H1 (cell line): Measurements from ENCODE around the gene STEAP3. TPM values are rescaled to one million over a fixed set of nuclear protein-coding genes. Genes with fewer than 3 reads are reported as not detected.

Experiments
- CTCF ChIA-PET: fragments of 300-600 bp; sonication (Branson Sonifier 250); formaldehyde crosslinking; loops from one replicate; lab custom pipeline; 2021; ENCODE audit not compliant: partially characterized antibody; lab: Charles Lee
- POLR2A ChIA-PET: fragments of 300-600 bp; sonication (Branson Sonifier 250); formaldehyde crosslinking; loops from one replicate; lab custom pipeline; 2021; ENCODE audit warnings: inconsistent platforms; ENCODE audit not compliant: partially characterized antibody; lab: Charles Lee
- DNase-seq, 2 experiments: peaks; one replicate each; pipeline versions ENCODE4 v3.0.0 to v3.0.0-alpha.2; 2010 to 2022; ENCODE audit warnings: low spot score in 2 of 2, low read depth in 1 of 2, mixed read lengths in 1 of 2
- FAIRE-seq: peaks from 2 replicates; lab custom pipeline; 2011; peaks lifted over from hg19 to GRCh38; lab: Jason Lieb, UNC
- H2AFZ ChIP-seq: 2 replicates; pipeline ENCODE4 v1.8.1; 2012; ENCODE audit warnings: low read length, inconsistent platforms
- H2AK5ac ChIP-seq: 2 replicates; pipeline ENCODE4 v1.6.1; 2013; ENCODE audit warnings: low read depth, low read length
- H2BK120ac ChIP-seq: replicated peaks from 2 replicates; pipeline ENCODE3; 2013; ENCODE audit warnings: low read depth, low read length, inconsistent platforms
- H2BK12ac ChIP-seq: 2 replicates; pipeline ENCODE4 v1.6.1; 2013; ENCODE audit warnings: low read depth, low read length
- H2BK15ac ChIP-seq: 2 replicates; pipeline ENCODE4 v1.6.1; 2013; ENCODE audit warnings: low read length
- H2BK20ac ChIP-seq: 2 replicates; pipeline ENCODE4 v1.6.1; 2013; ENCODE audit warnings: low read length
- H2BK5ac ChIP-seq: 2 replicates; pipeline ENCODE4 v1.6.1; 2013; ENCODE audit warnings: low read depth, low read length
- H3K14ac ChIP-seq: 2 replicates; pipeline ENCODE4 v1.6.1; 2013; ENCODE audit warnings: inconsistent platforms; ENCODE audit not compliant: insufficient read length
- H3K18ac ChIP-seq: 2 replicates; pipeline ENCODE4 v1.6.1; 2013; ENCODE audit warnings: low read length; ENCODE audit errors: extremely low read depth
- H3K23ac ChIP-seq: 2 replicates; pipeline ENCODE4 v1.6.1; 2013; ENCODE audit warnings: inconsistent platforms; ENCODE audit not compliant: insufficient read length
- H3K23me2 ChIP-seq: 2 replicates; pipeline ENCODE4 v1.6.1; 2013; ENCODE audit warnings: low read depth, low read length
- H3K27ac ChIP-seq: 2 replicates; pipeline ENCODE4 v1.6.1; 2011; ENCODE audit warnings: low read depth, low read length, inconsistent platforms
- H3K27me3 ChIP-seq, 4 experiments: replicated peaks in 1 of 4; 1 replicate in 1 of 4; 2 replicates in 3 of 4; pipeline versions ENCODE4 v1.6.1 to v1.8.1; 2011 to 2013; ENCODE audit warnings: low read length in 3 of 4, mild to moderate bottlenecking in 3 of 4, inconsistent platforms in 2 of 4, mixed read lengths in 2 of 4, moderate library complexity in 1 of 4; ENCODE audit not compliant: control insufficient read depth in 3 of 4, insufficient read depth in 3 of 4; ENCODE audit errors: extremely low read depth in 1 of 4
- H3K36me3 ChIP-seq, 4 experiments: 2 replicates each; pipeline versions ENCODE4 v1.6.1 to v1.8.1; 2011 to 2013; ENCODE audit warnings: mild to moderate bottlenecking in 4 of 4, low read length in 3 of 4, moderate library complexity in 2 of 4, control low read depth in 1 of 4, inconsistent platforms in 1 of 4; ENCODE audit not compliant: insufficient read depth in 4 of 4, control insufficient read depth in 2 of 4
- H3K4ac ChIP-seq: replicated peaks from 2 replicates; pipeline ENCODE3; 2013; ENCODE audit warnings: low read length, low read depth, mixed read lengths, inconsistent platforms; ENCODE audit not compliant: insufficient read length
- H3K4me1 ChIP-seq, 4 experiments: replicated peaks in 1 of 4; 1 replicate in 1 of 4; 2 replicates in 3 of 4; pipeline versions ENCODE4 v1.6.1 to v1.8.1; 2011 to 2013; ENCODE audit warnings: low read length in 3 of 4, inconsistent platforms in 2 of 4, mixed read lengths in 1 of 4; ENCODE audit not compliant: insufficient read depth in 4 of 4, control insufficient read depth in 3 of 4
- H3K4me2 ChIP-seq, 2 experiments: 2 replicates each; pipeline versions ENCODE4 v1.6.1 to v1.8.1; 2011 to 2013; ENCODE audit warnings: low read depth in 2 of 2, low read length in 2 of 2, control low read depth in 1 of 2, inconsistent platforms in 1 of 2, mild to moderate bottlenecking in 1 of 2; ENCODE audit not compliant: insufficient read depth in 1 of 2
- H3K4me3 ChIP-seq, 4 experiments: fragments of 200-600, 300-600 bp in 1 of 4; sonication (generic), shearing (Covaris generic), sonication (Bioruptor Twin) in 1 of 4; 2 replicates each; pipeline versions ENCODE4 v1.5.1 to v1.8.1; 2011 to 2016; ENCODE audit warnings: low read length in 4 of 4, low read depth in 3 of 4, control low read depth in 2 of 4, inconsistent platforms in 2 of 4, mild to moderate bottlenecking in 2 of 4, mixed read lengths in 1 of 4, moderate library complexity in 1 of 4; ENCODE audit not compliant: insufficient read depth in 2 of 4; ENCODE audit errors: extremely low read depth in 1 of 4
- H3K56ac ChIP-seq: replicated peaks from 2 replicates; pipeline ENCODE3; 2013; ENCODE audit warnings: low read depth, mild to moderate bottlenecking, mixed read lengths, low read length, inconsistent platforms; ENCODE audit not compliant: insufficient read length
- H3K79me1 ChIP-seq: 2 replicates; pipeline ENCODE4 v1.6.1; 2013; ENCODE audit warnings: low read depth, low read length, control low read depth
- H3K79me2 ChIP-seq, 2 experiments: 2 replicates each; pipeline versions ENCODE4 v1.6.1 to v1.8.1; 2012 to 2013; ENCODE audit warnings: low read length in 2 of 2, mild to moderate bottlenecking in 2 of 2, inconsistent platforms in 1 of 2; ENCODE audit not compliant: insufficient read depth in 2 of 2, control insufficient read depth in 1 of 2
- H3K9ac ChIP-seq, 4 experiments: replicated peaks in 1 of 4; 1 replicate in 1 of 4; 2 replicates in 3 of 4; pipeline versions ENCODE4 v1.6.1 to v1.8.1; 2011 to 2013; ENCODE audit warnings: low read depth in 3 of 4, low read length in 3 of 4, control low read depth in 2 of 4, mild to moderate bottlenecking in 2 of 4, moderate library complexity in 2 of 4, inconsistent platforms in 1 of 4; ENCODE audit errors: extremely low read depth in 1 of 4
- H3K9me3 ChIP-seq, 2 experiments: 2 replicates each; pipeline versions ENCODE4 v1.6.1 to v1.8.1; 2012 to 2013; ENCODE audit warnings: mild to moderate bottlenecking in 2 of 2, moderate library complexity in 2 of 2, control low read depth in 1 of 2, inconsistent platforms in 1 of 2, low read depth in 1 of 2, low read length in 1 of 2, mixed read lengths in 1 of 2; ENCODE audit not compliant: insufficient read depth in 2 of 2
- H4K20me1 ChIP-seq, 2 experiments: replicated peaks in 1 of 2; 2 replicates each; pipeline versions ENCODE3 to v1.8.1; 2011 to 2013; ENCODE audit warnings: inconsistent platforms in 2 of 2, low read length in 2 of 2, mild to moderate bottlenecking in 1 of 2; ENCODE audit not compliant: insufficient read depth in 2 of 2, control insufficient read depth in 1 of 2
- H4K5ac ChIP-seq: 2 replicates; pipeline ENCODE4 v1.6.1; 2013; ENCODE audit warnings: low read length, low read depth, mixed read lengths, inconsistent platforms; ENCODE audit not compliant: insufficient read length
- H4K8ac ChIP-seq: 2 replicates; pipeline ENCODE4 v1.8.0; 2013; ENCODE audit warnings: mild to moderate bottlenecking, moderate library complexity, low read length, inconsistent platforms; ENCODE audit not compliant: insufficient read depth; ENCODE audit errors: extremely low read depth
- H4K91ac ChIP-seq: replicated peaks from 2 replicates; pipeline ENCODE3; 2013; ENCODE audit warnings: low read length, mixed read lengths, inconsistent platforms; ENCODE audit not compliant: insufficient read length
- SIN3A ChIP-seq, 2 experiments: IDR thresholded peaks in 1 of 2; conservative IDR thresholded peaks in 1 of 2; 2 replicates each; pipeline ENCODE4 v1.6.1; 2011 to 2012; ENCODE audit warnings: low read length in 2 of 2, improper control_type of control experiment in 1 of 2, low read depth in 1 of 2, mild to moderate bottlenecking in 1 of 2
- WGBS, 2 experiments: shearing (Covaris generic) in 1 of 2; methylation state at CpG; one replicate each; pipeline versions ENCODE4 v1.1.6 to v1.1.7; 2013 to 2015; ENCODE audit warnings: low lambda C conversion rate in 2 of 2, mixed read lengths in 2 of 2, inconsistent platforms in 1 of 2, low coverage in 1 of 2, missing lambda C conversion rate in 1 of 2; ENCODE audit not compliant: insufficient replicate concordance in 2 of 2, insufficient coverage in 1 of 2, insufficient read length in 1 of 2; ENCODE audit errors: extremely low coverage in 1 of 2, missing lambda C conversion rate in 1 of 2; 5-methylcytosine and 5-hydroxymethylcytosine counted together
- polyA plus RNA-seq, 7 experiments: library from polyadenylated mRNA; depleted of rRNA in 3 of 7; stranded (reverse) in 5 of 7; unstranded in 2 of 7; fragments of >200 nt in 5 of 7; fragments of 200-250 nt in 2 of 7; gene quantifications; 1 replicate in 5 of 7; 2 replicates in 1 of 7; 4 replicates in 1 of 7; pipeline versions ENCODE4 v1.2.1 to v1.2.3, GENCODE V29; 2011 to 2013; ENCODE audit warnings: missing spikeins in 2 of 7, mixed read lengths in 2 of 7
- total RNA-seq: library from RNA; stranded (reverse); fragmentation: NEBNext Ultra II Directional; extraction: Animal tissue kit (Norgen Biotek cat#: 25700); gene quantifications from 2 replicates; pipeline ENCODE4 v1.2.1, GENCODE V29; 2021

The STEAP3 gene
- total and polyA plus RNA-seq, 2 of the 8 experiments (the other 6 are each of a cell fraction or from before 2014, with no cell fraction given): 21.7 to 27.9 TPM

DNA sequence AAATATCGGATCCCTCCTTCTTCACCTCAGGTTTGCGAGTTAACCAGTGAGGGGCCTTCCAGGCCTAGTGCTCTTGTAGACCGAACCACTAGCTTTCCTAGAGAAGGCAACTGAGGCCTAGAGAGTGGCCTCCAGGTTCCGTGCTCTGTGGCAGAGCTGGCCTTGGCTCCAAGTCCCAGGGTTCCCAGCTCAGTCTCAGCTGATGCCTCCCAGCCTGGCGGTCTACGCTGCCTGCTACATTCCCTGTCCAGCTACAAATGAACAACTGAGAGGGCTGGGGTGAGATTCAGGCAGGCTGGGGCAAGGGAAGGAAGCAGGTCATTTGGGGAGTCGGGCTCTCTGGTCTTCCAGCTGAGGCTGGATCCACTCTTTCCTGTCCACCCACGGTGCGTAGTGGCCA lies 2.3 kb downstream of the STEAP3 start:
- Histone ChIP-seq H2AK5ac (no peak overlapping the region; the same call in 1 of the 2 replicates), H4K5ac (no peak overlapping the region), H3K4me2 (no peak overlapping the region), H3K56ac (no peak overlapping the region), H2BK15ac (no peak overlapping the region), H2BK120ac (no peak overlapping the region), H3K4ac (no peak overlapping the region), H2BK20ac (no peak overlapping the region), H3K14ac (no peak overlapping the region), H4K91ac (no peak overlapping the region), H2BK12ac (no peak overlapping the region), H3K9me3 (no peaks in the 10 kb centered on the region), H3K18ac (no peak overlapping the region), H3K79me2 (0 out of 4 replicates have a peak, but pooled peaks cover 0 to 2% of the 10 kb centered on the region in 2 experiments), H3K9ac (no peak overlapping the region), H2AFZ (no peak overlapping the region), H3K79me1 (peaks cover 5% of the 10 kb centered on the region; the same call in 1 of the 2 replicates), H3K27ac (no peak overlapping the region), H3K4me1 (peaks cover 5 to 28% (median 14%) of the 10 kb centered on the region in 4 experiments), H4K20me1 (peaks cover 3% of the 10 kb centered on the region in 2 experiments), H3K36me3 (no peaks in the 10 kb centered on the region), H4K8ac (0 out of 2 replicates have a peak overlapping the region, but pooled peaks have one; percentile 31), H3K4me3 (no peak overlapping the region), H3K23ac (no peak overlapping the region), H3K27me3 (peaks cover 0 to 12% (median 6%) of the 10 kb centered on the region in 4 experiments; a peak in 5 of 7 replicates), H2BK5ac (no peak overlapping the region), H3K23me2 (peaks cover 11% of the 10 kb centered on the region; the same call in 1 of the 2 replicates)
- DNase-seq: no peak
- FAIRE-seq: no peak
- POLR2A ChIA-PET: no interaction called here
- WGBS, 2 experiments: 93% methylated on average over 9 of the region's 9 CpGs; no CpG with 5 or more reads in 1 of the 2 experiments
- CTCF ChIA-PET: interaction anchor here (0.8 to 3.0 kb wide), 10 partner anchors 7 to 97 kb away, joined by 3 to 20 read pairs (median 4); no protein-coding TSS in a partner anchor
- no peak for TF ChIP-seq SIN3A (conservative IDR thresholded peaks at IDR 0.05 in 1 of 2, IDR thresholded peaks at IDR 0.05 in 1 of 2; ENCODE audit: low read depth in 1 of 2, low read length in 2 of 2)
